Panc1 (cell line): ENCODE data around the gene PRXL2B. TPM values are rescaled to one million over a fixed set of nuclear protein-coding genes. Genes with fewer than 3 reads are reported as not detected.

ENCODE experiments used
- ATAC-seq: fragments of 200-7000 bp; cut with Tn5 transposase; 2 replicates; pipeline ENCODE4 v1.9.1; 2020; ENCODE audit warnings: mild to moderate bottlenecking, moderate library complexity
- BruUV-seq: library from RNA; stranded (reverse); fragments of 400-500 nt; replicated peaks from 2 replicates; lab custom pipeline; 2021; lab: Mats Ljungman, UMichigan
- CTCF ChIA-PET: fragments of 300-600 bp; sonication (Branson Sonifier 250); formaldehyde crosslinking; loops from one replicate; lab custom pipeline; 2022; ENCODE audit warnings: antibody characterized with exemption; lab: Charles Lee
- POLR2A ChIA-PET: fragments of 300-600 bp; sonication (Branson Sonifier 250); formaldehyde crosslinking; loops from one replicate; lab custom pipeline; 2022; ENCODE audit warnings: antibody characterized with exemption; lab: Charles Lee
- DNase-seq: peaks from one replicate; pipeline ENCODE4 v3.0.0-alpha.2; 2010; ENCODE audit warnings: low read depth, low spot score
- H3K27ac ChIP-seq: 2 replicates; pipeline ENCODE4 v1.5.1; 2011; ENCODE audit warnings: mild to moderate bottlenecking, low read length, inconsistent platforms
- H3K27me3 ChIP-seq: fragments of 200-500 bp; sonication (Bioruptor generic); 2 replicates; pipeline ENCODE4 v1.6.0; 2014; ENCODE audit warnings: low read length, inconsistent platforms; ENCODE audit not compliant: control insufficient read depth, insufficient read depth
- H3K36me3 ChIP-seq: fragments of 200-500 bp; sonication (Bioruptor generic); 2 replicates; pipeline ENCODE4 v1.5.1; 2014; ENCODE audit warnings: inconsistent platforms, mild to moderate bottlenecking, low read length, moderate library complexity; ENCODE audit not compliant: control insufficient read depth, insufficient read depth
- H3K4me1 ChIP-seq: 2 replicates; pipeline ENCODE4 v1.5.1; 2011; ENCODE audit warnings: inconsistent platforms, mild to moderate bottlenecking, low read length, moderate library complexity; ENCODE audit not compliant: control insufficient read depth, insufficient read depth
- H3K4me3 ChIP-seq, 2 experiments: 2 replicates each; pipeline ENCODE4 v1.5.1; 2011 to 2012; ENCODE audit warnings: low read depth in 2 of 2, low read length in 2 of 2, mild to moderate bottlenecking in 2 of 2, inconsistent platforms in 1 of 2, moderate library complexity in 1 of 2
- H3K9me3 ChIP-seq: fragments of 200-500 bp; sonication (Bioruptor generic); 2 replicates; pipeline ENCODE4 v1.5.1; 2014; ENCODE audit warnings: low read depth, mild to moderate bottlenecking, inconsistent platforms, low read length, moderate library complexity; ENCODE audit not compliant: control insufficient read depth, insufficient read depth
- CTCF ChIP-seq: fragments of 450-650 bp; IDR thresholded peaks from 2 replicates; pipeline ENCODE4 v1.5.1; 2017; ENCODE audit warnings: mild to moderate bottlenecking
- POLR2AphosphoS5 ChIP-seq: IDR thresholded peaks from 2 replicates; pipeline ENCODE4 v1.6.1; 2012; ENCODE audit warnings: mild to moderate bottlenecking, low read depth, low read length, moderate library complexity
- REST ChIP-seq, 2 experiments: IDR thresholded peaks; 2 replicates each; pipeline ENCODE4 v1.6.1; 2011 to 2012; ENCODE audit warnings: low read depth in 2 of 2, control low read depth in 1 of 2, low read length in 1 of 2, mild to moderate bottlenecking in 1 of 2, moderate library complexity in 1 of 2; ENCODE audit not compliant: insufficient read depth in 1 of 2
- SIN3A ChIP-seq: IDR thresholded peaks from 2 replicates; pipeline ENCODE4 v1.6.1; 2012; ENCODE audit warnings: low read depth, mild to moderate bottlenecking, low read length, moderate library complexity, borderline replicate concordance; ENCODE audit not compliant: insufficient read depth
- TCF7L2 ChIP-seq: IDR thresholded peaks from 2 replicates; pipeline ENCODE4 v1.6.1; 2011; ENCODE audit warnings: mild to moderate bottlenecking, low read depth, low read length, inconsistent platforms
- in situ Hi-C: cut with HindIII; loops from 2 replicates; pipeline ENCODE4 v1.10.0; 2016; ENCODE audit warnings: low sequenced_read_pairs, low pct_unique_long_range_greater_than_20kb
- intact Hi-C: fragments of 100-400 bp; cut with micrococcal nuclease; formaldehyde crosslinking; loops from one replicate; pipeline ENCODE4 v1.10.0; 2022; ENCODE audit not compliant: unreplicated experiment
- total RNA-seq: library from RNA; stranded (reverse); gene quantifications from one replicate; pipeline ENCODE4 v1.2.1, GENCODE V29; 2021; ENCODE audit not compliant: unreplicated experiment

PRXL2B gene
- total RNA-seq, 1 experiment from 2014 or later: 17.0 TPM

GRCh38 chr1:2539312-2539907 is 47.2 kb upstream of the PRXL2B start:
- TF ChIP-seq REST (IDR thresholded peaks at IDR 0.05; ENCODE audit: insufficient read depth in 1 of 2, low read depth in 2 of 2, low read length in 1 of 2) (no peak), POLR2AphosphoS5 (no peak), CTCF (peak; percentile 76), SIN3A (no peak), TCF7L2 (no peak)
- Histone ChIP-seq H3K4me3 (no peak overlapping the region), H3K4me1 (peaks cover 49% of the 10 kb centered on the region), H3K36me3 (no peaks in the 10 kb centered on the region), H3K9me3 (no peaks in the 10 kb centered on the region), H3K27me3 (no peaks in the 10 kb centered on the region), H3K27ac (no peak overlapping the region)
- POLR2A ChIA-PET: no interaction called here
- intact Hi-C loops (no loop called here), in situ Hi-C loops (no loop called here)
- no TSS peak for BruUV-seq
- ATAC-seq: no peak
- no peak for DNase-seq
- CTCF ChIA-PET: no interaction called here

- no peaks in the 10 kb centered on the region for H3K9me3 ChIP-seq
- no peaks in the 10 kb centered on the region for H3K27me3 ChIP-seq
- peaks cover 49% of the 10 kb centered on the region for H3K4me1 ChIP-seq
- ATAC-seq: no peak
- intact Hi-C loops (loop anchor here (10.0 kb wide), 1 partner anchor 76 kb away; no protein-coding TSS in a partner anchor), in situ Hi-C loops (no loop called here)
- H3K4me3 ChIP-seq: no peak overlapping the region
- DNase-seq: no peak
- ChIA-PET POLR2A (no interaction called here), CTCF (no interaction called here)
- TF ChIP-seq SIN3A (no peak), POLR2AphosphoS5 (no peak), CTCF (no peak), TCF7L2 (no peak), REST (IDR thresholded peaks at IDR 0.05; ENCODE audit: insufficient read depth in 1 of 2, low read depth in 2 of 2, low read length in 1 of 2) (no peak)
- H3K27ac ChIP-seq: no peak overlapping the region
- no peaks in the 10 kb centered on the region for H3K36me3 ChIP-seq
- no TSS peak for BruUV-seq
Observed at GRCh38 chr1:2540816-2541492, 45.6 kb upstream of the PRXL2B start.
